Esophagus muscularis mucosa (tissue), 4 donors: ENCODE measurements around the gene HADHA. TPM values are rescaled to one million over a fixed set of nuclear protein-coding genes. Genes with fewer than 3 reads are reported as not detected.

Experiments used
- DNase-seq: peaks from one replicate; pipeline ENCODE4 v3.0.0-alpha.2; 2017; ENCODE audit errors: extremely low spot score
- H3K27ac ChIP-seq, 4 donors: fragments of 200-600 bp; sonication (generic); replicated peaks in 1 of 4; 1 replicate in 3 of 4; 2 replicates in 1 of 4; pipeline ENCODE4 v1.5.1; 2016 to 2019; ENCODE audit warnings: mild to moderate bottlenecking in 1 of 4
- H3K27me3 ChIP-seq, 4 donors: fragments of 200-600 bp; sonication (generic); one replicate each; pipeline versions ENCODE4 v1.5.1 to v1.6.0; 2016 to 2019
- H3K36me3 ChIP-seq, 4 donors: fragments of 200-600 bp; sonication (generic); one replicate each; pipeline ENCODE4 v1.5.1; 2016 to 2019
- H3K4me1 ChIP-seq, 4 donors: fragments of 200-600 bp; sonication (generic); one replicate each; pipeline ENCODE4 v1.5.1; 2016 to 2019
- H3K4me3 ChIP-seq, 4 donors: fragments of 200-600 bp; sonication (generic); 1 replicate in 2 of 4; 2 replicates in 2 of 4; pipeline ENCODE4 v1.5.1; 2016 to 2019; ENCODE audit warnings: mild to moderate bottlenecking in 4 of 4, moderate library complexity in 1 of 4
- H3K9me3 ChIP-seq, 4 donors: fragments of 200-600 bp; sonication (generic); 1 replicate in 3 of 4; 2 replicates in 1 of 4; pipeline ENCODE4 v1.5.1; 2016 to 2019
- EP300 ChIP-seq: sonication (generic); formaldehyde crosslinking; IDR thresholded peaks from one replicate; pipeline ENCODE4 v1.6.1; 2017; ENCODE audit warnings: antibody characterized with exemption
- POLR2A ChIP-seq: fragments of 450-650 bp; IDR thresholded peaks from one replicate; pipeline ENCODE4 v1.6.1; 2017; ENCODE audit warnings: antibody characterized with exemption, moderate library complexity, mild to moderate bottlenecking, low read depth
- POLR2AphosphoS5 ChIP-seq, 2 donors: sonication (generic); formaldehyde crosslinking; IDR thresholded peaks; one replicate each; pipeline ENCODE4 v1.6.1; 2017; ENCODE audit warnings: antibody characterized with exemption in 2 of 2
- WGBS: methylation state at CpG from one replicate; pipeline ENCODE4 v1.1.5; 2018; 5-methylcytosine and 5-hydroxymethylcytosine counted together
- intact Hi-C: fragments of 100-400 bp; cut with DNase I; formaldehyde crosslinking; loops from one replicate; pipeline ENCODE4 v1.15.1; 2023
- total RNA-seq, 4 donors: library from RNA; depleted of rRNA; stranded (reverse); fragments of >200 nt; gene quantifications; one replicate each; pipeline versions ENCODE4 v1.1.0 to v1.2.1, GENCODE V29; 2016
- TF ChIP-seq, protein P1 (sequence below), 3 experiments: fragments of 200-600 bp in 2 of 3; fragments of 450-650 bp in 1 of 3; sonication (generic) in 2 of 3; IDR thresholded peaks; one replicate each; pipeline ENCODE4 v1.5.1; 2017 to 2019; ENCODE audit warnings: antibody characterized with exemption in 3 of 3, mild to moderate bottlenecking in 2 of 3, moderate library complexity in 1 of 3

Gene HADHA
- total RNA-seq, 4 donors from 2014 or later, result 155 to 266 (median 175) TPM

DNA sequence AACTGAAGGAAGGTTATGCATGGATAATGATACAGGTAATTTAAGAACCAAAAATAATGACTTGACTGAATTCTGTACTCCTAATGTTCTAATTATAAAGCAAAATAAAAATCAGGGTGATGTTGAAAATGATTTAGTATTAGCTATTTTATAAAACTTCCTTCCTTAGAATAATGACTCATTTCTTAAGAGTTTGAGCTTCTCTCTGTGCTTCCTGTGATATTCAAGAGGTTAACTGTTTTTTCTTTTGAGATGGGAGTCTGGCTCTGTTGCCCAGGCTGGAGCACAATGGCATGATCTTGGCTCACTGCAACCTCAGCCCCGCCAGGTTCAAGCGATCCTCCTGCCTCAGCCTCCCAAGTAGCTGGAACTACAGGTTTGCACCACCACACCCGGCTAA, 14.8 kb downstream of the HADHA start:
- intact Hi-C loops, result no loop called here
- DNase-seq, result no peak
- no peak for TF ChIP-seq POLR2AphosphoS5 (IDR thresholded peaks at IDR 0.05)
- no peak for TF ChIP-seq EP300
- TF ChIP-seq, protein P1, sequence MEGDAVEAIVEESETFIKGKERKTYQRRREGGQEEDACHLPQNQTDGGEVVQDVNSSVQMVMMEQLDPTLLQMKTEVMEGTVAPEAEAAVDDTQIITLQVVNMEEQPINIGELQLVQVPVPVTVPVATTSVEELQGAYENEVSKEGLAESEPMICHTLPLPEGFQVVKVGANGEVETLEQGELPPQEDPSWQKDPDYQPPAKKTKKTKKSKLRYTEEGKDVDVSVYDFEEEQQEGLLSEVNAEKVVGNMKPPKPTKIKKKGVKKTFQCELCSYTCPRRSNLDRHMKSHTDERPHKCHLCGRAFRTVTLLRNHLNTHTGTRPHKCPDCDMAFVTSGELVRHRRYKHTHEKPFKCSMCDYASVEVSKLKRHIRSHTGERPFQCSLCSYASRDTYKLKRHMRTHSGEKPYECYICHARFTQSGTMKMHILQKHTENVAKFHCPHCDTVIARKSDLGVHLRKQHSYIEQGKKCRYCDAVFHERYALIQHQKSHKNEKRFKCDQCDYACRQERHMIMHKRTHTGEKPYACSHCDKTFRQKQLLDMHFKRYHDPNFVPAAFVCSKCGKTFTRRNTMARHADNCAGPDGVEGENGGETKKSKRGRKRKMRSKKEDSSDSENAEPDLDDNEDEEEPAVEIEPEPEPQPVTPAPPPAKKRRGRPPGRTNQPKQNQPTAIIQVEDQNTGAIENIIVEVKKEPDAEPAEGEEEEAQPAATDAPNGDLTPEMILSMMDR (IDR thresholded peaks at IDR 0.05), result no peak
- no peak for TF ChIP-seq POLR2A
- H3K4me1 ChIP-seq, result no peaks in the 10 kb centered on the region
- H3K27ac ChIP-seq, result no peak overlapping the region
- peaks cover 77 to 99% (median 91%) of the 10 kb centered on the region in 4 donors for H3K36me3 ChIP-seq
- no peaks in the 10 kb centered on the region for H3K9me3 ChIP-seq
- no peaks in the 10 kb centered on the region for H3K27me3 ChIP-seq
- no peak overlapping the region for H3K4me3 ChIP-seq
- WGBS, result 95% methylated on average over 3 of the region's 3 CpGs

DNA sequence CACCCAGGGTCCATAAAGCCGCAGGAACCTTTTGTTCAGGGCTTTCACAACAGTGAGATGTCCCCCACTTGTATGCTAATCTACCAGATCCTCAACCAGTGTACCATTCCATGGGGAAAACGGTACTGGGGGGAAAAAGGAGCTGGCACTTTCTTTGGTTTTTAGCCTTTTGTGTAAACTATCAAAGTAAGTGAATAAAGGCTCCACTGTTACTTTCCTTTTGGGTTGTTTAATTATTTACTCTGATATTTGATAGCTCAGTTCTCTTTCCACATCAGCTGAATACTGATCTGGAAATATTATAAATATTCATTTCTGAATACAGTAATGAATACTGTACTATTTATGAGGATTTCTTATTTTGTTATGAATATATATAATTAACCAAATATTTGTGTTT, 20.3 kb downstream of the HADHA start:
- no peak overlapping the region for H3K4me3 ChIP-seq
- intact Hi-C loops, result no loop called here
- H3K27me3 ChIP-seq, result no peaks in the 10 kb centered on the region
- WGBS, result 93% methylated on average over 2 of the region's 2 CpGs
- no peak for DNase-seq
- TF ChIP-seq POLR2A, result no peak
- TF ChIP-seq EP300, result no peak
- no peak for TF ChIP-seq POLR2AphosphoS5 (IDR thresholded peaks at IDR 0.05)
- TF ChIP-seq, protein P1 (IDR thresholded peaks at IDR 0.05), result no peak
- no peaks in the 10 kb centered on the region for H3K4me1 ChIP-seq
- H3K27ac ChIP-seq, result no peak overlapping the region
- H3K9me3 ChIP-seq, result no peaks in the 10 kb centered on the region
- H3K36me3 ChIP-seq, result peaks cover 36 to 96% (median 81%) of the 10 kb centered on the region in 4 donors

DNA sequence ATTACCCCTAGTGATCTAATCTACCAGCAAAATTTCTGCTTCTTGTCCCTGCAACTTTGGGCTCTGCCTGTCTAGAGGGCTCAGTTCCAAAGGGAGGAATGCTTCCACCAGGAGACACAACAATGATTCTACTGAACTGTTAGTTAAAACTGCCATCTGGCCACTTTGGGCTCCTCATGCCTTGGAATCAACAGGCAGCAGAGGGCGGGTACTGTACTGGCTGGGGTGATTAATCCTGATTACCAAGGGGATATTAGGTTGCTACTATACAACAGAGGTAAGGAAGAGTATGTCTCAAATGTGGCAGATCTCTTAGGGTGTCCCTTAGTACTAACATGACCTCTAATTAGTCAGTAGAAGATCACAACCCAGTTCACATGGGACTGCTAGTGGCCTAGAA, 21.4 kb downstream of the HADHA start:
- Histone ChIP-seq H3K36me3 (peaks cover 32 to 94% (median 76%) of the 10 kb centered on the region in 4 donors), H3K27ac (no peak overlapping the region), H3K27me3 (no peaks in the 10 kb centered on the region), H3K9me3 (no peaks in the 10 kb centered on the region), H3K4me3 (no peak overlapping the region), H3K4me1 (no peaks in the 10 kb centered on the region)
- TF ChIP-seq POLR2A (no peak), POLR2AphosphoS5 (IDR thresholded peaks at IDR 0.05) (no peak), EP300 (no peak)
- TF ChIP-seq, protein P1 (IDR thresholded peaks at IDR 0.05), result no peak
- no peak for DNase-seq
- intact Hi-C loops, result no loop called here
- WGBS, result 82% methylated on average over 1 of the region's 1 CpG

DNA sequence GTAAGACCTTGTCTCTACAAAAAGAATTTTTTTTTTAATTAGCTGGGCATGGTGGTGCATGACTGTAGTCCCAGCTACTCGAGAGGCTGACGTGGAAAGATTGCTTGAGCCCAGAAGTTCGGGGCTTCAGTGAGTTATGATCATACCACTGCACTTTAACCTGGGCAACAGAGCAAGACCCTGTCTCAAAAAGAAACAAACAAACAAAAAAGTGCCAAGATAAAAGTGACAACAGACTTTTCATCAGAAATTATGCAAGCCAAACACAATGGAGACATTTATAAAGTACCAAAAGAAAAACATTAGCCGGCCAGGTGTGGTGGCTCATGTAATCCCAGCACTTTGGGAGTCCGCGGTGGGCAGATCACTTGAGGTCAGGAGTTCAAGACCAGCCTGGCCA, 26.7 kb downstream of the HADHA start:
- WGBS, result 79% methylated on average over 6 of the region's 6 CpGs
- Histone ChIP-seq H3K27ac (no peak overlapping the region), H3K4me1 (no peaks in the 10 kb centered on the region), H3K4me3 (no peak overlapping the region), H3K27me3 (no peaks in the 10 kb centered on the region), H3K36me3 (peaks cover 36 to 96% (median 87%) of the 10 kb centered on the region in 4 donors), H3K9me3 (no peaks in the 10 kb centered on the region)
- DNase-seq, result peak; percentile 8
- intact Hi-C loops, result no loop called here
- TF ChIP-seq EP300 (no peak), POLR2AphosphoS5 (IDR thresholded peaks at IDR 0.05) (no peak), POLR2A (no peak)
- TF ChIP-seq, protein P1 (IDR thresholded peaks at IDR 0.05), result no peak

DNA sequence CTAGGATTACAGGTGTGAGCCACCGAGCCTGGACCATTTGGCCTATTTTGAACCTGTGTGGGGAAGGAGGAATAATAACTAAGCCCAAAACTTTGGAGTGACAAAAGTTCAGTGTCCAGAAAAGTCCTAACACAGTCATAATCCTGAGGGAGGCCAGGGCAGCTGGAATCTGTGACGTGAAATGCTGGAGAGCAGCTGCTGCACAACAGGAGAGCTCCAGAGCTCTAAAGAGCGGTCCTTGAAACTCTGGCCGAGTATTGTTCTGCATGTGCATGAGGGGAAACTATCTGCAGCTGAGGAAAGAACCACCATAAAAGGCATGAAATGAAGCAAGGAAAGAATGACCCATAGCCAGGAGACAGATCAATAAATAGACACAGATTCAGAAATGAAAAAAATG, 27.8 kb downstream of the HADHA start:
- H3K4me3 ChIP-seq, result no peak overlapping the region
- TF ChIP-seq, protein P1 (IDR thresholded peaks at IDR 0.05), result no peak
- no peak for TF ChIP-seq POLR2AphosphoS5 (IDR thresholded peaks at IDR 0.05)
- no peak for TF ChIP-seq POLR2A
- no peak for TF ChIP-seq EP300
- no peaks in the 10 kb centered on the region for H3K27me3 ChIP-seq
- no peak overlapping the region for H3K27ac ChIP-seq
- H3K36me3 ChIP-seq, result peaks cover 46 to 98% (median 88%) of the 10 kb centered on the region in 4 donors
- no peaks in the 10 kb centered on the region for H3K4me1 ChIP-seq
- intact Hi-C loops, result no loop called here
- DNase-seq, result peak; percentile 37
- 98% methylated on average over 3 of the region's 4 CpGs for WGBS
- H3K9me3 ChIP-seq, result no peaks in the 10 kb centered on the region
